ENCODE measurements around the gene AMFR.

- TF ChIP-seq, protein P1, sequence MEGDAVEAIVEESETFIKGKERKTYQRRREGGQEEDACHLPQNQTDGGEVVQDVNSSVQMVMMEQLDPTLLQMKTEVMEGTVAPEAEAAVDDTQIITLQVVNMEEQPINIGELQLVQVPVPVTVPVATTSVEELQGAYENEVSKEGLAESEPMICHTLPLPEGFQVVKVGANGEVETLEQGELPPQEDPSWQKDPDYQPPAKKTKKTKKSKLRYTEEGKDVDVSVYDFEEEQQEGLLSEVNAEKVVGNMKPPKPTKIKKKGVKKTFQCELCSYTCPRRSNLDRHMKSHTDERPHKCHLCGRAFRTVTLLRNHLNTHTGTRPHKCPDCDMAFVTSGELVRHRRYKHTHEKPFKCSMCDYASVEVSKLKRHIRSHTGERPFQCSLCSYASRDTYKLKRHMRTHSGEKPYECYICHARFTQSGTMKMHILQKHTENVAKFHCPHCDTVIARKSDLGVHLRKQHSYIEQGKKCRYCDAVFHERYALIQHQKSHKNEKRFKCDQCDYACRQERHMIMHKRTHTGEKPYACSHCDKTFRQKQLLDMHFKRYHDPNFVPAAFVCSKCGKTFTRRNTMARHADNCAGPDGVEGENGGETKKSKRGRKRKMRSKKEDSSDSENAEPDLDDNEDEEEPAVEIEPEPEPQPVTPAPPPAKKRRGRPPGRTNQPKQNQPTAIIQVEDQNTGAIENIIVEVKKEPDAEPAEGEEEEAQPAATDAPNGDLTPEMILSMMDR (conservative IDR thresholded peaks at IDR 0.05): no peak
- TF ChIP-seq EZH2 (IDR thresholded peaks at IDR 0.05; ENCODE audit: low read depth): no peak
These were observed 61.4 kb downstream of the AMFR start for GRCh38 chr16:56363781-56364565.
